ENCODE measurements around the gene TTYH1. TPM values are rescaled to one million over a fixed set of nuclear protein-coding genes. Genes with fewer than 3 reads are reported as not detected.

TTYH1 gene
- total and polyA plus RNA-seq, 9 of the 15 experiments (the other 6 are each of a cell fraction or from before 2014, with no cell fraction given), result 0.08 TPM; not detected in 8

DNA sequence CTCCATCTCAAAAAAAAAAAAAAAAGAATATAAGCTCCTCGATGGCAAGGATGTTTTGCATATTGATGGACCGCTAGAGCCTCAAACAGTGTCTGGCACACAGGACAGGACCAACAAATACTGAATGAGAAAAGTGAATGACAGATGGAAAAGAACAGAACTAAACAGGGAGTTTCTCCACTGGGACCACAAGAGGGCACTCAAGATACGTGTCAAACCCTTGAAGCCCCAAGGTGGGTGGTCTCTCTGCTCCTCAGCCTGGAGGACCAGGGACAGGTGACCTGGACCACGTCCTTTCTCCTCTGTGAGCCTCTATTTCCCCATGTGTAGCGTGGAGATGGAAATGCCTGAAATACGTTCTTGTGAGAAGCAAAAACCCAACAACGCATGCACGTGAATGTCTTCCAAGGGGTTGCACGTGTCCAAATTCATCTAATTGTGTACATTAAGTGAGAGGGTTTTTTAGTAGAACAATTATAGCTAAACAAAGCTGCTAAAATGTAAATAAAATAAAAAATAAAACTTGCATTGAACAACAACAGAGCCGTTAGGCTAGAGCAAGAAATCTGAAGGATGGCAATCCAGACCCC, 63.5 kb downstream of the TTYH1 start (continued):
- TF ChIP-seq, protein P1, sequence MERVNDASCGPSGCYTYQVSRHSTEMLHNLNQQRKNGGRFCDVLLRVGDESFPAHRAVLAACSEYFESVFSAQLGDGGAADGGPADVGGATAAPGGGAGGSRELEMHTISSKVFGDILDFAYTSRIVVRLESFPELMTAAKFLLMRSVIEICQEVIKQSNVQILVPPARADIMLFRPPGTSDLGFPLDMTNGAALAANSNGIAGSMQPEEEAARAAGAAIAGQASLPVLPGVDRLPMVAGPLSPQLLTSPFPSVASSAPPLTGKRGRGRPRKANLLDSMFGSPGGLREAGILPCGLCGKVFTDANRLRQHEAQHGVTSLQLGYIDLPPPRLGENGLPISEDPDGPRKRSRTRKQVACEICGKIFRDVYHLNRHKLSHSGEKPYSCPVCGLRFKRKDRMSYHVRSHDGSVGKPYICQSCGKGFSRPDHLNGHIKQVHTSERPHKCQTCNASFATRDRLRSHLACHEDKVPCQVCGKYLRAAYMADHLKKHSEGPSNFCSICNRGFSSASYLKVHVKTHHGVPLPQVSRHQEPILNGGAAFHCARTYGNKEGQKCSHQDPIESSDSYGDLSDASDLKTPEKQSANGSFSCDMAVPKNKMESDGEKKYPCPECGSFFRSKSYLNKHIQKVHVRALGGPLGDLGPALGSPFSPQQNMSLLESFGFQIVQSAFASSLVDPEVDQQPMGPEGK (CRISPR knock-in tag; IDR thresholded peaks at IDR 0.05; ENCODE audit: borderline replicate concordance), result no peak

DNA sequence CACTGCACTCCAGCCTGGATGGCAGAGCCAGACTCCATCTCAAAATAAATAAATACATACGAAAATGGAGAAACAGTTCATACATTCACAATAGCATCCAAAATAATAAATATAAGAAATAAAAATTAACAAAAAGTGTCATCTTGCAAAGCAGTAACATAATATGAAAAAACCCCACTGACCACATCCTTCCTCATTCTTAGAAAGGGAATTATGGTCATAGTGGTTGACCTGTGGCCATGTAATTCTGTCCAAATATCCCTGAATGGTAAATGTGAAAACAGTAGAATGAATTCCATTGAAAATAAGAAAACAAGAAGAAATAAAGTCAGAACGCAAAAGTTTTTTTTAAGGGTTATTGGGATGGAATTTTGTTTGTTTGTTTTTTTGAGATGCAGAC, 64.8 kb downstream of the TTYH1 start:
- no peaks in the 10 kb centered on the region for H3K9me1 ChIP-seq (ENCODE audit: control insufficient read depth, insufficient read depth, low read length)
- H3K36me3 ChIP-seq (ENCODE audit: control insufficient read depth, insufficient read depth, low read length), result no peaks in the 10 kb centered on the region
- no peak for FAIRE-seq
- in situ Hi-C loops (cut with MboI), result loop anchor here (10.0 kb wide), 1 partner anchor 195 kb away; no protein-coding TSS in a partner anchor
- H3K27me3 ChIP-seq (ENCODE audit: control insufficient read depth in 2 of 2, insufficient read depth in 2 of 2, low read length in 2 of 2), result peaks cover 7 to 17% of the 10 kb centered on the region in 2 experiments; a peak in 4 of 5 replicates
- H3K4me3 ChIP-seq, result no peak overlapping the region
- H3K27ac ChIP-seq (ENCODE audit: extremely low read depth, low read depth, low read length), result no peak overlapping the region
- no peaks in the 10 kb centered on the region; a peak in 1 of 5 replicates for H3K4me1 ChIP-seq (replicated peaks in 1 of 2; ENCODE audit: control insufficient read depth in 2 of 2, insufficient read depth in 2 of 2, low read length in 2 of 2)
- H2AFZ ChIP-seq (ENCODE audit: low read depth, low read length), result no peak overlapping the region
- CTCF ChIA-PET (ENCODE audit: low intra/inter-chr PET ratio), result no interaction called here
- no TSS peak for BruUV-seq (replicated peaks)
- DNase-seq (ENCODE audit: extremely low read depth in 1 of 4, low spot score in 3 of 4), result no peak
- H3K9me3 ChIP-seq (replicated peaks; ENCODE audit: control insufficient read depth, insufficient read depth, low read depth, low read length), result no peaks in the 10 kb centered on the region
- H4K20me1 ChIP-seq (replicated peaks; ENCODE audit: control insufficient read depth, insufficient read depth, low read length), result peaks cover 2% of the 10 kb centered on the region; the same call in 1 of the 2 replicates
- H3K4me2 ChIP-seq (ENCODE audit: insufficient read depth, low read length), result no peak overlapping the region
- no peak for ATAC-seq
- H3K9ac ChIP-seq (ENCODE audit: insufficient read depth in 1 of 2, low read depth in 2 of 2, low read length in 2 of 2), result no peak overlapping the region
- POLR2A ChIA-PET, result no interaction called here
- intact Hi-C loops (cut with micrococcal nuclease), result loop anchor here (2.0 kb wide), 1 partner anchor 197 kb away; no protein-coding TSS in a partner anchor
- 4% methylated on average over 2 of the region's 2 CpGs for WGBS (ENCODE audit: insufficient coverage, low coverage, missing lambda C conversion rate)
- no peaks in the 10 kb centered on the region for H3K79me2 ChIP-seq (ENCODE audit: control insufficient read depth, insufficient read depth, low read length)
- TF ChIP-seq PHF8 (IDR thresholded peaks at IDR 0.05; ENCODE audit: borderline replicate concordance, low read length), result no peak
- TF ChIP-seq, protein P2, sequence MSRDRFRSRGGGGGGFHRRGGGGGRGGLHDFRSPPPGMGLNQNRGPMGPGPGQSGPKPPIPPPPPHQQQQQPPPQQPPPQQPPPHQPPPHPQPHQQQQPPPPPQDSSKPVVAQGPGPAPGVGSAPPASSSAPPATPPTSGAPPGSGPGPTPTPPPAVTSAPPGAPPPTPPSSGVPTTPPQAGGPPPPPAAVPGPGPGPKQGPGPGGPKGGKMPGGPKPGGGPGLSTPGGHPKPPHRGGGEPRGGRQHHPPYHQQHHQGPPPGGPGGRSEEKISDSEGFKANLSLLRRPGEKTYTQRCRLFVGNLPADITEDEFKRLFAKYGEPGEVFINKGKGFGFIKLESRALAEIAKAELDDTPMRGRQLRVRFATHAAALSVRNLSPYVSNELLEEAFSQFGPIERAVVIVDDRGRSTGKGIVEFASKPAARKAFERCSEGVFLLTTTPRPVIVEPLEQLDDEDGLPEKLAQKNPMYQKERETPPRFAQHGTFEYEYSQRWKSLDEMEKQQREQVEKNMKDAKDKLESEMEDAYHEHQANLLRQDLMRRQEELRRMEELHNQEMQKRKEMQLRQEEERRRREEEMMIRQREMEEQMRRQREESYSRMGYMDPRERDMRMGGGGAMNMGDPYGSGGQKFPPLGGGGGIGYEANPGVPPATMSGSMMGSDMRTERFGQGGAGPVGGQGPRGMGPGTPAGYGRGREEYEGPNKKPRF (IDR thresholded peaks at IDR 0.05; ENCODE audit: low read depth, low read length), result no peak
- TF ChIP-seq SMARCA4 (IDR thresholded peaks at IDR 0.05), result no peak
- no peak for TF ChIP-seq FOXA3 (CRISPR knock-in tag; conservative IDR thresholded peaks at IDR 0.05 in 1 of 2, IDR thresholded peaks at IDR 0.05 in 1 of 2)
- TF ChIP-seq, protein P3, sequence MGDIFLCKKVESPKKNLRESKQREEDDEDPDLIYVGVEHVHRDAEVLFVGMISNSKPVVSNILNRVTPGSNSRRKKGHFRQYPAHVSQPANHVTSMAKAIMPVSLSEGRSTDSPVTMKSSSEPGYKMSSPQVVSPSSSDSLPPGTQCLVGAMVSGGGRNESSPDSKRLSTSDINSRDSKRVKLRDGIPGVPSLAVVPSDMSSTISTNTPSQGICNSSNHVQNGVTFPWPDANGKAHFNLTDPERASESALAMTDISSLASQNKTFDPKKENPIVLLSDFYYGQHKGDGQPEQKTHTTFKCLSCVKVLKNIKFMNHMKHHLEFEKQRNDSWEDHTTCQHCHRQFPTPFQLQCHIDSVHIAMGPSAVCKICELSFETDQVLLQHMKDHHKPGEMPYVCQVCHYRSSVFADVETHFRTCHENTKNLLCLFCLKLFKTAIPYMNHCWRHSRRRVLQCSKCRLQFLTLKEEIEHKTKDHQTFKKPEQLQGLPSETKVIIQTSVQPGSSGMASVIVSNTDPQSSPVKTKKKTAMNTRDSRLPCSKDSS (IDR thresholded peaks at IDR 0.05; ENCODE audit: low read depth, partially characterized antibody), result no peak
- TF ChIP-seq, protein P4, sequence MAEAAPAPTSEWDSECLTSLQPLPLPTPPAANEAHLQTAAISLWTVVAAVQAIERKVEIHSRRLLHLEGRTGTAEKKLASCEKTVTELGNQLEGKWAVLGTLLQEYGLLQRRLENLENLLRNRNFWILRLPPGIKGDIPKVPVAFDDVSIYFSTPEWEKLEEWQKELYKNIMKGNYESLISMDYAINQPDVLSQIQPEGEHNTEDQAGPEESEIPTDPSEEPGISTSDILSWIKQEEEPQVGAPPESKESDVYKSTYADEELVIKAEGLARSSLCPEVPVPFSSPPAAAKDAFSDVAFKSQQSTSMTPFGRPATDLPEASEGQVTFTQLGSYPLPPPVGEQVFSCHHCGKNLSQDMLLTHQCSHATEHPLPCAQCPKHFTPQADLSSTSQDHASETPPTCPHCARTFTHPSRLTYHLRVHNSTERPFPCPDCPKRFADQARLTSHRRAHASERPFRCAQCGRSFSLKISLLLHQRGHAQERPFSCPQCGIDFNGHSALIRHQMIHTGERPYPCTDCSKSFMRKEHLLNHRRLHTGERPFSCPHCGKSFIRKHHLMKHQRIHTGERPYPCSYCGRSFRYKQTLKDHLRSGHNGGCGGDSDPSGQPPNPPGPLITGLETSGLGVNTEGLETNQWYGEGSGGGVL (CRISPR knock-in tag; IDR thresholded peaks at IDR 0.05), result no peak
- no peak for TF ChIP-seq ZNF75A (CRISPR knock-in tag; IDR thresholded peaks at IDR 0.05)
- TF ChIP-seq RBM22 (IDR thresholded peaks at IDR 0.05; ENCODE audit: low read depth, low read length, poor library complexity, severe bottlenecking), result no peak

All from K562 (cell line).